KMS-11 (cell line): ENCODE measurements around the gene PRR20G.

Experiments
- H2AFZ ChIP-seq: fragments of 200-600 bp; sonication (generic); 2 replicates; pipeline ENCODE4 v1.6.1; 2016; ENCODE audit warnings: antibody characterized with exemption, mixed run types, low read depth
- H3K27ac ChIP-seq: fragments of 200-600 bp; sonication (generic); 2 replicates; pipeline ENCODE4 v1.6.1; 2016; ENCODE audit warnings: mild to moderate bottlenecking, mixed run types
- H3K27me3 ChIP-seq: fragments of 200-600 bp; sonication (generic); 2 replicates; pipeline ENCODE4 v1.6.1; 2017; ENCODE audit warnings: mild to moderate bottlenecking, low read depth, mixed run types, moderate library complexity; ENCODE audit not compliant: insufficient read depth
- H3K36me3 ChIP-seq: fragments of 200-600 bp; sonication (generic); 2 replicates; pipeline ENCODE4 v1.6.1; 2017; ENCODE audit warnings: mild to moderate bottlenecking, mixed run types; ENCODE audit not compliant: insufficient read depth
- H3K4me1 ChIP-seq: fragments of 200-600 bp; sonication (generic); 2 replicates; pipeline ENCODE4 v1.6.1; 2016; ENCODE audit warnings: mild to moderate bottlenecking, low read depth, mixed run types; ENCODE audit not compliant: poor library complexity, severe bottlenecking
- H3K4me2 ChIP-seq: fragments of 200-600 bp; sonication (generic); 2 replicates; pipeline ENCODE4 v1.7.0; 2016; ENCODE audit warnings: mild to moderate bottlenecking, mixed run types
- H3K4me3 ChIP-seq: fragments of 200-600 bp; sonication (generic); IDR thresholded peaks from 2 replicates; pipeline ENCODE4 v1.6.1; 2017; ENCODE audit warnings: low read depth, low read length, mixed read lengths; ENCODE audit not compliant: insufficient read depth
- H3K79me2 ChIP-seq: fragments of 200-600 bp; sonication (generic); 2 replicates; pipeline ENCODE4 v1.6.1; 2016; ENCODE audit warnings: low read depth, mixed run types; ENCODE audit not compliant: insufficient read depth
- H3K9ac ChIP-seq: fragments of 200-600 bp; sonication (generic); 2 replicates; pipeline ENCODE4 v1.6.1; 2016; ENCODE audit warnings: mild to moderate bottlenecking, mixed run types
- H4K20me1 ChIP-seq: fragments of 200-600 bp; sonication (generic); 2 replicates; pipeline ENCODE4 v1.6.1; 2016; ENCODE audit warnings: mild to moderate bottlenecking, mixed run types; ENCODE audit not compliant: insufficient read depth
- TF ChIP-seq, protein P1 (sequence below): fragments of 200-600 bp; sonication (generic); conservative IDR thresholded peaks from 2 replicates; pipeline ENCODE4 v1.6.1; 2017; ENCODE audit warnings: low read depth, mild to moderate bottlenecking, antibody characterized with exemption, low read length, moderate library complexity, mixed read lengths

Gene PRR20G

GRCh38 chr3:127329631-127330285, 41.9 kb upstream of the PRR20G start:
- H3K79me2 ChIP-seq = no peaks in the 10 kb centered on the region
- H3K27me3 ChIP-seq = no peaks in the 10 kb centered on the region
- TF ChIP-seq, protein P1, sequence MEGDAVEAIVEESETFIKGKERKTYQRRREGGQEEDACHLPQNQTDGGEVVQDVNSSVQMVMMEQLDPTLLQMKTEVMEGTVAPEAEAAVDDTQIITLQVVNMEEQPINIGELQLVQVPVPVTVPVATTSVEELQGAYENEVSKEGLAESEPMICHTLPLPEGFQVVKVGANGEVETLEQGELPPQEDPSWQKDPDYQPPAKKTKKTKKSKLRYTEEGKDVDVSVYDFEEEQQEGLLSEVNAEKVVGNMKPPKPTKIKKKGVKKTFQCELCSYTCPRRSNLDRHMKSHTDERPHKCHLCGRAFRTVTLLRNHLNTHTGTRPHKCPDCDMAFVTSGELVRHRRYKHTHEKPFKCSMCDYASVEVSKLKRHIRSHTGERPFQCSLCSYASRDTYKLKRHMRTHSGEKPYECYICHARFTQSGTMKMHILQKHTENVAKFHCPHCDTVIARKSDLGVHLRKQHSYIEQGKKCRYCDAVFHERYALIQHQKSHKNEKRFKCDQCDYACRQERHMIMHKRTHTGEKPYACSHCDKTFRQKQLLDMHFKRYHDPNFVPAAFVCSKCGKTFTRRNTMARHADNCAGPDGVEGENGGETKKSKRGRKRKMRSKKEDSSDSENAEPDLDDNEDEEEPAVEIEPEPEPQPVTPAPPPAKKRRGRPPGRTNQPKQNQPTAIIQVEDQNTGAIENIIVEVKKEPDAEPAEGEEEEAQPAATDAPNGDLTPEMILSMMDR = no peak
- H3K36me3 ChIP-seq = no peaks in the 10 kb centered on the region
- H3K4me3 ChIP-seq = no peak overlapping the region
- H3K9ac ChIP-seq = no peak overlapping the region
- H2AFZ ChIP-seq = no peak overlapping the region
- no peaks in the 10 kb centered on the region for H3K4me1 ChIP-seq
- no peak overlapping the region for H3K27ac ChIP-seq
- H3K4me2 ChIP-seq = no peak overlapping the region
- H4K20me1 ChIP-seq = no peaks in the 10 kb centered on the region

GRCh38 chr3:127328421-127328820, 40.6 kb upstream of the PRR20G start:
- Histone ChIP-seq H3K4me1 (no peaks in the 10 kb centered on the region), H4K20me1 (no peaks in the 10 kb centered on the region), H3K9ac (no peak overlapping the region), H3K27ac (no peak overlapping the region), H2AFZ (no peak overlapping the region), H3K36me3 (no peaks in the 10 kb centered on the region), H3K4me2 (no peak overlapping the region), H3K27me3 (no peaks in the 10 kb centered on the region), H3K4me3 (no peak overlapping the region), H3K79me2 (no peaks in the 10 kb centered on the region)
- TF ChIP-seq, protein P1 = no peak

GRCh38 chr3:127326341-127326740, 38.5 kb upstream of the PRR20G start:
- Histone ChIP-seq H3K4me1 (no peaks in the 10 kb centered on the region), H2AFZ (no peak overlapping the region), H3K27ac (no peak overlapping the region), H3K4me3 (no peak overlapping the region), H3K27me3 (no peaks in the 10 kb centered on the region), H3K79me2 (no peaks in the 10 kb centered on the region), H3K9ac (no peak overlapping the region), H4K20me1 (no peaks in the 10 kb centered on the region), H3K36me3 (no peaks in the 10 kb centered on the region), H3K4me2 (no peak overlapping the region)
- TF ChIP-seq, protein P1 = no peak

- TF ChIP-seq, protein P1 = no peak
- Histone ChIP-seq H3K27me3 (no peaks in the 10 kb centered on the region), H3K36me3 (no peaks in the 10 kb centered on the region), H3K9ac (no peak overlapping the region), H4K20me1 (no peaks in the 10 kb centered on the region), H3K79me2 (no peaks in the 10 kb centered on the region), H3K27ac (no peak overlapping the region), H2AFZ (no peak overlapping the region), H3K4me1 (no peaks in the 10 kb centered on the region), H3K4me3 (no peak overlapping the region), H3K4me2 (no peak overlapping the region)
These were observed 37.7 kb upstream of the PRR20G start for GRCh38 chr3:127325629-127325961.
